ENCODE data around the gene HOXD4. TPM values are rescaled to one million over a fixed set of nuclear protein-coding genes. Genes with fewer than 3 reads are reported as not detected.

Gene HOXD4
- total RNA-seq, 4 donors from 2014 or later: 0.69 to 3.6 (median 1.3) TPM; not detected in 1

- no peaks in the 10 kb centered on the region for H3K36me3 ChIP-seq
- H3K9me3 ChIP-seq: no peaks in the 10 kb centered on the region
- no peak for TF ChIP-seq EP300 (IDR thresholded peaks at IDR 0.05)
- no peak for TF ChIP-seq POLR2A (IDR thresholded peaks at IDR 0.05)
- TF ChIP-seq CTCF (IDR thresholded peaks at IDR 0.05): no peak
- no peak for TF ChIP-seq POLR2AphosphoS5 (IDR thresholded peaks at IDR 0.05)
- H3K4me3 ChIP-seq: peak overlapping the region; percentile 11 to 64
- no peak for ATAC-seq
- peaks cover 100% of the 10 kb centered on the region for H3K27me3 ChIP-seq
- WGBS, 2 donors (ENCODE audit: low coverage in 1 of 2): 7 to 8% methylated on average over 5 to 13 of the region's 13 CpGs
- peak overlapping the region in 2 of 4 donors; percentile 14 to 68 for H3K27ac ChIP-seq
- H3K4me1 ChIP-seq: peaks cover 0 to 30% (median 13%) of the 10 kb centered on the region in 3 donors
These were observed 36.0 kb downstream of the HOXD4 start for GRCh38 chr2:176187200-176187898.

DNA sequence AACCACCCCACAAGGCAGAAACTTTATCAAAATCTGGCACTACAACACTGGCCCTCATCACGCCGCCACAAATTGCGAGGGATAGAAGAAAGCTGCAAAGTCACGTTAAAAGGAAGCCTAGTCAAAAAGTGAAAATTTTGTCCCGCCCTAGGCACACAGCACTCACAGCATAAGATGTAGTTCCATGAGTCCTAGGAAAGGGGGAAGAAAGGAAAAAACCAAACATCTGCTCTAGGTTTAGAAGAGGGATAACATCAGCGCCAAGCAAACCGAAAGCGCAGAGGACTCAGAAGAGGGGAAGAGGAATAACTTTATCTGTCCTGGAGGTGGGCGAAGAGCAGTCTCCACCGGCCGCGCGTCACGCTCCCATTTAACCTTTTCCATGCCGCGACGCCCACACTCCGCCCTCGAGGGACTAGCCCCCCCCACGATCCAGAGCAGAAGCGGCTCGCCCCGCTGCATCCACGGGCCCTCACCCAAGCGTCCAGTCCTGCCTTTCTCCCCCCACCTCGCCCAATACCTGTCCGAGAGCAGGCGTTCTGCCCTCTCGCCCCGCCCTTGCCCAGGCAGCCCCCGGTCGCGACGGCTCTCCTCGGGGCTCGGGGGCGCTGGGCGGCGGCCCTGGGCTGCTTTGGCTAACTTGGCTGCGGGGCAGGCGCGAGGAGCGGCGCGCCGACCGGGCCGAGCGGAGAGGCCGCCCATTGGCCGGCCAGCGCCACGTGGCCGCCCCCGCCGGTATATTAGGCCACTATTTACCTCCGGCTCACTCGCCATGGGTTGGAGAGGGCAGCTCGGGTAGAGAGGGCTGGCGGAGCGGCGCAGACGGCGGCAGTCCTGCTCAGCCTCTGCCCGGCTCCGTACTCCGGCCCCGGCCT, 36.8 kb downstream of the HOXD4 start, which contains the start of gene HOXD1:
Gene HOXD1, plus strand, starts transcription at position 770 of the 875 bp plus-strand sequence. CDS start 134 bp downstream, outside the sequence.
- Histone ChIP-seq H3K4me1 (peaks cover 0 to 30% (median 13%) of the 10 kb centered on the region in 3 donors), H3K27ac (peak within 1 kb of the TSS in 3 of 4 donors; percentile 14 to 68 (median 28)), H3K27me3 (peaks cover 100% of the 10 kb centered on the region), H3K9me3 (no peaks in the 10 kb centered on the region), H3K4me3 (peak within 1 kb of the TSS; percentile 11 to 64), H3K36me3 (no peaks in the 10 kb centered on the region)
- peak; percentile 56 for ATAC-seq
- TF ChIP-seq CTCF (IDR thresholded peaks at IDR 0.05) (no peak), POLR2AphosphoS5 (IDR thresholded peaks at IDR 0.05) (no peak)
- 1% methylated on average over 9 to 19 of the region's 68 CpGs for WGBS, 2 donors (ENCODE audit: low coverage in 1 of 2)

- H3K27me3 ChIP-seq: peaks cover 99% of the 10 kb centered on the region
- TF ChIP-seq EP300 (IDR thresholded peaks at IDR 0.05) (no peak), POLR2A (IDR thresholded peaks at IDR 0.05) (peak in 1 of 2 donors; percentile 7)
- ATAC-seq: peak; percentile 34
- H3K9me3 ChIP-seq: no peaks in the 10 kb centered on the region
- peak overlapping the region in 2 of 4 donors; percentile 14 to 68 for H3K27ac ChIP-seq
- H3K4me1 ChIP-seq: peaks cover 0 to 30% (median 13%) of the 10 kb centered on the region in 3 donors
- peak overlapping the region; percentile 11 to 64 for H3K4me3 ChIP-seq
- 12% methylated on average over 5 of the region's 98 CpGs; no CpG with 5 or more reads in 1 of the 2 donors for WGBS, 2 donors (ENCODE audit: low coverage in 1 of 2)
- no peaks in the 10 kb centered on the region for H3K36me3 ChIP-seq
These were observed 37.7 kb downstream of the HOXD4 start for GRCh38 chr2:176188774-176189680.

DNA sequence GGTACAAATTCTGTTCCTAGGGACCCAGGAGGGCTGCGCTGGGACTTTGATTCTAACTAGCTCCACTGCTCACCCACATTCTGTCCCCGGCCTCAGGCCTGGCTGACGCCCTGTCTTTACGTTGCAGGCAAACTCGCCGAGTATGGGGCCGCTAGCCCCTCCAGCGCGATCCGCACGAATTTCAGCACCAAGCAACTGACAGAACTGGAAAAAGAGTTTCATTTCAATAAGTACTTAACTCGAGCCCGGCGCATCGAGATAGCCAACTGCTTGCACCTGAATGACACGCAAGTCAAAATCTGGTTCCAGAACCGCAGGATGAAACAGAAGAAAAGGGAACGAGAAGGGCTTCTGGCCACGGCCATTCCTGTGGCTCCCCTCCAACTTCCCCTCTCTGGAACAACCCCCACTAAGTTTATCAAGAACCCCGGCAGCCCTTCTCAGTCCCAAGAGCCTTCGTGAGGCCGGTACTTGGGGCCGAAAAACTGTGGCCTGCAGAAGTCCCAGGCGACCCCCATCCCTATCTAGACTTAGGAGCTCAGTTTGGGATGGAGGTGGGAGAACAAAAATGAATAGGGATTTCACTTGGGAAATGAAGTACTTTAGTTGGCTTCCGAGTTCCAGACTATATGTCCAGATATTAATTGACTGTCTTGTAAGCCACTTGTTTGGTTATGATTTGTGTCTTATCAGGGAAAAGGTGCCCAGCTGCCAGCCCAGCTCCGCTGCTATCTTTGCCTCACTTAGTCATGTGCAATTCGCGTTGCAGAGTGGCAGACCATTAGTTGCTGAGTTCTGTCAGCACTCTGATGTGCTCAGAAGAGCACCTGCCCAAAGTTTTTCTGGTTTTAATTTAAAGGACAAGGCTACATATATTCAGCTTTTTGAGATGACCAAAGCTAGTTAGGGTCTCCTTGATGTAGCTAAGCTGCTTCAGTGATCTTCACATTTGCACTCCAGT, 38.6 kb downstream of the HOXD4 start:
- Histone ChIP-seq H3K36me3 (no peaks in the 10 kb centered on the region), H3K4me3 (peak overlapping the region in 1 of 2 donors; percentile 64), H3K9me3 (no peaks in the 10 kb centered on the region), H3K4me1 (peaks cover 0 to 30% (median 13%) of the 10 kb centered on the region in 3 donors), H3K27me3 (peaks cover 99% of the 10 kb centered on the region), H3K27ac (no peak overlapping the region)
- ATAC-seq: no peak
- no peak for TF ChIP-seq CTCF (IDR thresholded peaks at IDR 0.05)
- no peak for TF ChIP-seq POLR2AphosphoS5 (IDR thresholded peaks at IDR 0.05)
- TF ChIP-seq POLR2A (IDR thresholded peaks at IDR 0.05): no peak
- no peak for TF ChIP-seq EP300 (IDR thresholded peaks at IDR 0.05)
- 13 to 16% methylated on average over 10 to 25 of the region's 28 CpGs for whole genome bisulfite sequencing, 2 donors (ENCODE audit: low coverage in 1 of 2)

All from gastroesophageal sphincter (tissue), 4 donors.